Activated CD8-positive, alpha-beta memory T cell treated with anti-CD3 and anti-CD28 coated beads, Interleukin-2, amount 50 U/mL, for 4 hours (primary cell): ENCODE results near the gene EPDR1.
"Not testable (repeated sequence)": the region's sequence is repeated elsewhere in the genome, so short reads cannot be mapped to it uniquely, and the experiment has no call there.

Experiments used
- DNase-seq: peaks from one replicate; pipeline ENCODE4 v3.0.0-alpha.2; 2020

The EPDR1 gene

GRCh38 chr7:37930226-37930948, 9.9 kb downstream of the EPDR1 start:
- no peak for DNase-seq

- no peak for DNase-seq
Observed at GRCh38 chr7:37932543-37932942, 12.1 kb downstream of the EPDR1 start.

DNA sequence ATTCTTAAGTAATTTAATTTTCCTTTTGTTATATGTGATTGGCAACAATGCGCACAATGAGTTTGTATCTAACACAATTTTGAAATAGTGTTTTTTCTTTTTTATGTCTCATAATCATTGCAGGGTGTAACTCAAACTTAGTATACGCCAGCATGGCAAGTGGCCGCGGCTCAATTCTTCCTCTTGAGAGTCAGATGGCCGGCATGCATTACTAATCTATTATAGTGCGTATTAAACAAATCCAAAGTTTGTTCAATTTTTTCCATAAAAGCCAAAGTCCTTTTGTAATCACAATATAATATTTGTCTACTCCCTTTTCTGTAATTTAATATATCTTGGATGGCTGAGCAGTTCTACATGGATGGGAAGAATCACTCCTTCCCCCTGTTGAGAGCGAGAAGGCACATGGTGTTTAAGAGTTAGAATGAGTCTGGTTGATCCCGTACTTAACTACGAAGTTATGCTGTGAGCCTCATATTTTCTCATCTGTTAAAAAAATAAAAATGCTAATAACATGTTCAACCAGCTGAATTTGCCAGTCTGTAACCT, 12.7 kb downstream of the EPDR1 start:
- DNase-seq = no peak

DNA sequence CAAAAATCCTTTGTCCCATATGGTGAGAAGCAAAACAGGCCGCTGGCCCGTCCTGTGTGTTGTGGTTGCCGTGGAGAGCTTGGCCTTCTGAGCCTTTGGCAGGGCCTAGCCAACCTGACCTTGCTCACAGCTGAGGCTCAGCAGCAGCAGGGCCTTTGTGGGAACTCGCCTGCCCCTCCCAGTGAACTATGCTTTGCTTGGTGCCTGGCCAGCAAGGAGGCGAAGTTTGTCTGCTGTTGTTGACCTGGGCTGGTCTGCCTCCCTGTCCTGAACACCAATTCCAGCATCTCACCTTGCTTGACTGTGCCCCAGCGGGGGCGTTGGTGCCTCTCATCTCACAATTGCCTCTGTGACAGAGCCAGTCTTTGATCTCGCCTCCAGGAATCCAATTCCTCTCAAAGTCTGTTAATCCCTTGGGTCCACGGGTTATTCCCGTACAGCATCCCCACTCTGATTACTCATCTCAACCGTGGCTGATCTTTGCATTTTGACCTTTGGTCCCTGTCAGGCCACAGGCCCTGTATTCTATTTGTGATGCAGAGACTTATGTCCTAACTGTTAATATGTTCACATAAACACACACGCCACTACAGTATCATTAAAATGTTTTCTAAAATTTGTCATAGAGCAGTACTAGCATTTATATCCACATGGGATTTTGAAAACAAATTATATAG, 22.6 kb downstream of the EPDR1 start:
- no peak for DNase-seq

GRCh38 chr7:37943905-37944736, 23.7 kb downstream of the EPDR1 start:
- DNase-seq = no peak

DNA sequence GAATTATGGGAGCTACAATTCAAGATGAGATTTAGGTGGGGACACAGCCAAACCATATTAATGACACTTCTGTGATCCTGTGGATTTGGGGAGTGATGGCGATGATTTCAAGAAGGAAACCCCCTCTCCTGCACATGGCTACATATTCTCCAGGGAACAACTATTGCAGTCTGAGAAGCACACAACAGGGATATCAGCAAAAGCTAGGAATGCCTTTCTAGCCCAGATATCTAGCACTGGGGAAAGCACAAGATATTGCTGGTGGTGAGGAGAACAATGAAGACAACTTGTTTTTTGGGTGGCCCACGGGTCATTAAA, 24.3 kb downstream of the EPDR1 start:
- DNase-seq = no peak

DNA sequence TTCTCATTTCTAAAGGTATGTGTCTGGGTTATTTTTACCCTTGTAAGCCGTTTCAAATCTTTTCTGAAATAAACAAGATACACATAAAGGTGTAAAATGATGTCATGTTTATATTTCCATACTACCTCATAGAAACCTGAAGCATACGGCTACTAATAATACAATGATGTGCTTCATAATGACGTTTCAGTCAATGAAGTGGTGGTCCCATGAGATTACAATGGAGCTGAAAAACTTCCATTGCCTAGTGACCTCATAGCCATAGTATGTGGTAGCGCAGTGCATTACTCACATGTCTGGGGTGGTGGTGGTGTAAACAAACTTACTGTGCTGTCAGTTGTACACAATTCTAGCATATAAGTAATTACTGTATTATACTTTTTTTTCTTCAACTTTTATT, 24.9 kb downstream of the EPDR1 start:
- no peak for DNase-seq

- no peak for DNase-seq
Observed at GRCh38 chr7:37947138-37947940, 26.9 kb downstream of the EPDR1 start.

- DNase-seq = no peak
Observed at GRCh38 chr7:37947941-37948210, 27.4 kb downstream of the EPDR1 start.

GRCh38 chr7:37952240-37952639, 31.8 kb downstream of the EPDR1 start:
- no peak for DNase-seq

DNA sequence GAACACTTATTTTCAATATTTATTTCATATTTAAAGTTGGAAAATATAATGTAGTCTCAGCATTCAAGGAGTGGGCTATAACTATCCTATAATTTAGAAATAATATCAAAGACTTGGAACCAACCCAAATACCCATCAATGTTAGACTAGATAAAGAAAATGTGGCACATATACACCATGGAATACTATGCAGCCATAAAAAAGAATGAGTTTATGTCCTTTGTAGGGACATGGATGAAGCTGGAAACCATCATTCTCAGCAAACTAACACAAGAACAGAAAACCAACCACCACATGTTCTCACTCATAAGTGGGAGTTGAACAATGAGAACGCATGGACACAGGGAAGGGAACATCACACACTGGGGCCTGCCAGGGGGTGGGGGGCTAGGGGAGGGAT, 33.8 kb downstream of the EPDR1 start:
- DNase-seq = not testable (repeated sequence)

DNA sequence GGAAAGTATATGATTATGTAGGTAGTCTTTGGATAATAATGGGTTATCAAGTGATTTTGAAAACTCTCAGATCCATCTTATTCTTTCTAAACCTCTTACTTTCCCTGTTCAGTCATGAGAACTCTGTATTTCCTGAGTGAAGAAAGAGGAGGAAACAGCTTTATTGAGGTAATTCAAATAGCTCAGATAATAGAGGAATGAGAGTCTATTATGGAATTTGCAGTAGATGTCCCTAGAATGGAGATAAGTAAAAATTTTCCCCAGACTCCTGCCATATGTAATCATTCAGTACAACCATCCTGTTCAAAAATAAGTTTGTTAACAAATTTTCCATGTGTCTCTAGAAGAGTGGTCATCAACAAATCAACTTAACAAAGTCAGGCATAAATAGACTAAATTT, 36.4 kb downstream of the EPDR1 start:
- no peak for DNase-seq

DNA sequence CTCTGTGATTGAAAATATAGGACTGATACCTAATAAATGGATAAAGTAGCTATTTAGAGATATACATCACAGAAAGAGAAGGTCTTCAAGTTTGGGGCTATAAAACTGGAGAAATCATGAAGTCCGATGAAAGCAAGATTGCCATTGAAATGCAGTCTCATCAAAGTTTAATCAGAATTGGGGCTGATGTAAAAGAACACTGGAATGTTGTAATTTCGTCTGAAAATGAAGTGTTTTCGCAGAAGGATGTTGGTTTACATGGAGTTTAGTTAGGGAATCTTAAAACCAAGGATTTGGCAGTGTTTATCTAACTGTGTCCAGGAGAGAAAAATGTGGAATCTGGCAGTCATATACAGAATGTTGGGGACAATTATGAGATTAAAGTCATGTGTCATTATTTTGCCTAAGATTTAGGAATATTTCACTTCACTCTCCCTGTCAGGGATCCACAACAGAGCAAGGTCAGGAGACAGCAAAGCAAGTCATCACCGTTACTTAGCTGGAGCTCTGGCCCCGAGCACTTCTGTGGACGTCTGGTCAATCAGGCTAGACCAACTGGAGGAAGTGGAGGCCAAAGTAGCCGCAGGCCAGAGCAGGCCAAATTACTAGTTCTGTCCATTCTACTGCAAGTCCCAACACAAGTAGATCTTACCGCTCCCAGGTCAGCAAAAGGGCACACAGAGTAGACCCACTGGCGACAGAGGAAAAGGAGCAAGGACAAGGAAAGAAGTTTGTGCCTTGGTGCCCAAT, 37.0 kb downstream of the EPDR1 start:
- DNase-seq = no peak

- no peak for DNase-seq
Observed at GRCh38 chr7:37960483-37960882, 40.0 kb downstream of the EPDR1 start.

GRCh38 chr7:37961251-37961650, 40.8 kb downstream of the EPDR1 start:
- DNase-seq = no peak

DNA sequence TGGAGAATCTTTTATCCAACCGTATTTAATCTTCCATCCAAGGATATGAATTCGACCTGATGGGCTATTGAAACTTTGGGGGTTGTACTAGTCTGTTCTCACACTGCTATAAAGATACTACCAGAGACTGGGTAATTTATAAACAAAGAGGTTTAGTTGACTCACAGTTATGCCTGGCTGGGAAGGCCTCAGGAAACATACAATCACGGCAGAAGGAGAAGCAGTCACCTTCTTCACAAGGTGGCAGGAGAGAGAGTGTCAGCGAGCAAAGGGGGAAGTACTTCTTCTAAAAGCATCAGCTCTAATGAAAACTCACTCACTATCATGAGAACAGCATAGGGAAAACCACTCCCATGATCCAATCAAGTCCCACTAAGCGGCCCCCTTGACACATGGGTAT, 43.8 kb downstream of the EPDR1 start:
- DNase-seq = no peak

DNA sequence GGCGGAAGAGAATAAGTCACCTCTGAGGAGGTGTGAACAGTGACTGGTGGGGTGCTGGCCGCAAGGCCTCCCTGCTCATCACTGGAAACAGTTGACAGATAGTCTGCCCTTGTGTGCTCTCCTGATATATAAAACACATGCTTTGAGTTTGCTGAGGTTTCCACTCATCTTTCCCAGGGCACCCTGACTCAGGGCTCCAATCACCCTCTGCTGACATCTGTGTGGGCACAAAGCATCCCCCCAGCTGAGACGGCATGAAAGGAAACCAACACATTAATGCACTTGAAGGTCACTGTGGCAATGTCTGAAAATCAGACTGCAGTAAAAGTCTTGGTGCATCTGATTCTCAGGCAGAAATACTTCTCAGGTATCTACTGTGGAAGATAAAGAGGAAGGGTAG, 49.8 kb downstream of the EPDR1 start:
- no peak for DNase-seq

DNA sequence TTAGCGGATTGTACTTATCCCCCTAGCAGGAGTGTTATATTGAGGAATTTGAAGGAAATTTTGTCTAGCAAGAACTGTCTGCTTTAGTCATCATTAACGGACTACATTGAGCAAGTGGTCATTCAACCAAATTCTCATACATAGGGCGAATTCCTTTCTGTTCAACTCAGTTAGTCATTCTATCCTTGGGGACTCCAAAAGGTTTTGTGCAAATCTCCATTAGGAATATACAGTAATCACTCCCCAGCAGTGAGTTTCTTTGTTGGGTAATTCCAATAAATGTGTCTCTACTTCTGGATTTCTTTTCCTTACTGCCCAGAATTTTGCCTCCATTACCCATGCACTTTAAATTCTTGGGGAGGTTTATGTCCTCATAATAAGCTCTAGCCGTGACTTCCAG, 51.1 kb downstream of the EPDR1 start:
- DNase-seq = no peak

- no peak for DNase-seq
Observed at GRCh38 chr7:37973915-37974314, 53.5 kb downstream of the EPDR1 start.

- DNase-seq = no peak
Observed at GRCh38 chr7:37974711-37975110, 54.3 kb downstream of the EPDR1 start.

DNA sequence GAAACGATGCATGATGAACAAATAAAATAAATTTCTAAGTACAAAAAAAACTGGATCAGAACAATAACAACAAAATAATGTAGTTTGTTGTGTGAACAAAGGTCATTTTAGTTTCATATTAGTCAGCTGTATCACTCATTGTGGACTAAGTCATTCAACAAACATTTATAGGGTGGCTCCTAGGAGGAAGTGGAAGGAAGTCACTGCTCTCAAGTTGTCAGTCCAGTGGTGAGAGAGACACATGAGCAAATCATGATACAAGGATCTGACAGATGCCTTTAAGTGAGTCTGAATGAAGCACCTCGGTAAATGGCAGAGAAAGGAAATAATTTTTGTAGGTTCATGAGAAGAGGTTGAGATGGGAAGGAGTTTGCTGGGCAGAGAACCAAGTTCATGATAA, 56.8 kb downstream of the EPDR1 start:
- DNase-seq = no peak

GRCh38 chr7:37981664-37982063, 61.2 kb downstream of the EPDR1 start:
- DNase-seq = no peak
